H9 (cell line): ENCODE results near the gene ZFAND5. TPM values are rescaled to one million over a fixed set of nuclear protein-coding genes. Genes with fewer than 3 reads are reported as not detected.

ENCODE experiments used
- DNase-seq: peaks from one replicate; pipeline ENCODE4 v3.0.0-alpha.2; 2017
- H2AFZ ChIP-seq: one replicate; pipeline ENCODE4 v1.6.1; 2013; ENCODE audit warnings: mild to moderate bottlenecking, low read length, control low read depth, moderate library complexity
- H2AK5ac ChIP-seq: 2 replicates; pipeline ENCODE4 v1.6.1; 2013; ENCODE audit warnings: low read length, control low read depth, mixed read lengths; ENCODE audit not compliant: insufficient read length
- H2BK120ac ChIP-seq: one replicate; pipeline ENCODE4 v1.6.1; 2013; ENCODE audit warnings: low read depth, mild to moderate bottlenecking, low read length, control low read depth, inconsistent platforms; ENCODE audit not compliant: poor library complexity, severe bottlenecking
- H2BK12ac ChIP-seq: 2 replicates; pipeline ENCODE4 v1.6.1; 2013; ENCODE audit warnings: low read length, control low read depth, mixed read lengths, low read depth; ENCODE audit not compliant: insufficient read length
- H2BK15ac ChIP-seq: 2 replicates; pipeline ENCODE4 v1.6.1; 2013; ENCODE audit warnings: low read depth, low read length, control low read depth
- H2BK20ac ChIP-seq: one replicate; pipeline ENCODE4 v1.6.1; 2013; ENCODE audit warnings: low read depth, mild to moderate bottlenecking, low read length, control low read depth, inconsistent platforms; ENCODE audit not compliant: poor library complexity, severe bottlenecking
- H2BK5ac ChIP-seq: 2 replicates; pipeline ENCODE4 v1.6.1; 2013; ENCODE audit warnings: low read length, control low read depth, mixed read lengths; ENCODE audit not compliant: insufficient read length
- H3K14ac ChIP-seq: 2 replicates; pipeline ENCODE4 v1.6.1; 2013; ENCODE audit warnings: low read length, control low read depth; ENCODE audit not compliant: insufficient read depth
- H3K18ac ChIP-seq: 2 replicates; pipeline ENCODE4 v1.6.1; 2013; ENCODE audit warnings: low read depth, mild to moderate bottlenecking, mixed read lengths, low read length, control low read depth; ENCODE audit not compliant: insufficient read length
- H3K23ac ChIP-seq: 2 replicates; pipeline ENCODE4 v1.6.1; 2013; ENCODE audit warnings: low read length, control low read depth, mixed read lengths, low read depth; ENCODE audit not compliant: insufficient read length
- H3K23me2 ChIP-seq: 2 replicates; pipeline ENCODE4 v1.6.1; 2013; ENCODE audit warnings: low read depth, mild to moderate bottlenecking, mixed read lengths, low read length, control low read depth; ENCODE audit not compliant: insufficient read length, poor library complexity, severe bottlenecking
- H3K27ac ChIP-seq: 2 replicates; pipeline ENCODE4 v1.5.1; 2013; ENCODE audit warnings: low read length, control low read depth, mixed read lengths, low read depth; ENCODE audit not compliant: insufficient read length
- H3K27me3 ChIP-seq: 2 replicates; pipeline ENCODE4 v1.6.1; 2013; ENCODE audit warnings: low read length, control low read depth, inconsistent platforms; ENCODE audit not compliant: insufficient read depth
- H3K4ac ChIP-seq: 2 replicates; pipeline ENCODE4 v1.6.1; 2013; ENCODE audit warnings: low read depth, mild to moderate bottlenecking, control low read depth, inconsistent platforms, low read length, moderate library complexity
- H3K4me1 ChIP-seq: 2 replicates; pipeline ENCODE4 v1.6.1; 2013; ENCODE audit warnings: low read length, control low read depth, inconsistent platforms; ENCODE audit not compliant: insufficient read depth
- H3K4me2 ChIP-seq: 2 replicates; pipeline ENCODE4 v1.6.1; 2013; ENCODE audit warnings: low read length, control low read depth, mixed read lengths; ENCODE audit not compliant: insufficient read length, insufficient read depth
- H3K56ac ChIP-seq: 2 replicates; pipeline ENCODE4 v1.6.1; 2013; ENCODE audit warnings: low read depth, mild to moderate bottlenecking, mixed read lengths, low read length, control low read depth; ENCODE audit not compliant: insufficient read length
- H3K79me1 ChIP-seq: 2 replicates; pipeline ENCODE4 v1.6.1; 2013; ENCODE audit warnings: low read depth, mild to moderate bottlenecking, moderate library complexity, low read length, control low read depth, inconsistent platforms; ENCODE audit not compliant: insufficient read depth, poor library complexity, severe bottlenecking
- H3K79me2 ChIP-seq: 2 replicates; pipeline ENCODE4 v1.6.1; 2013; ENCODE audit warnings: low read length, control low read depth, inconsistent platforms; ENCODE audit not compliant: insufficient read depth
- H3K9ac ChIP-seq: 2 replicates; pipeline ENCODE4 v1.6.1; 2013; ENCODE audit warnings: low read length, control low read depth, mixed read lengths; ENCODE audit not compliant: insufficient read length; ENCODE audit errors: extremely low read depth
- H3K9me3 ChIP-seq: one replicate; pipeline ENCODE4 v1.6.1; 2013; ENCODE audit warnings: low read depth, low read length, inconsistent platforms; ENCODE audit not compliant: control insufficient read depth
- H3T11ph ChIP-seq: one replicate; pipeline ENCODE4 v1.6.1; 2013; ENCODE audit warnings: mild to moderate bottlenecking, low read length, control low read depth, inconsistent platforms
- H4K20me1 ChIP-seq: one replicate; pipeline ENCODE4 v1.6.1; 2013; ENCODE audit not compliant: control insufficient read depth, insufficient read length, insufficient read depth
- H4K5ac ChIP-seq: 2 replicates; pipeline ENCODE4 v1.6.1; 2013; ENCODE audit warnings: low read depth, mild to moderate bottlenecking, mixed read lengths, low read length, control low read depth; ENCODE audit not compliant: insufficient read length
- H4K8ac ChIP-seq: replicated peaks from 2 replicates; pipeline ENCODE4 v1.6.1; 2013; ENCODE audit warnings: low read length, control low read depth, mixed read lengths, low read depth; ENCODE audit not compliant: insufficient read length
- H4K91ac ChIP-seq: 2 replicates; pipeline ENCODE4 v1.6.1; 2013; ENCODE audit warnings: low read depth, mild to moderate bottlenecking, moderate library complexity, mixed read lengths, low read length, control low read depth; ENCODE audit not compliant: insufficient read length
- H3K27ac Mint-ChIP-seq, 3 experiments: 2 replicates in 2 of 3; 3 replicates in 1 of 3; pipeline ENCODE4 v1.8.0; 2020 to 2021; ENCODE audit warnings: mixed read lengths in 3 of 3, mild to moderate bottlenecking in 1 of 3, moderate library complexity in 1 of 3
- H3K27me3 Mint-ChIP-seq: 2 replicates; pipeline ENCODE4 v1.8.0; 2021; ENCODE audit warnings: low read depth, mild to moderate bottlenecking, moderate library complexity, mixed read lengths
- H3K36me3 Mint-ChIP-seq, 3 experiments: 2 replicates in 2 of 3; 3 replicates in 1 of 3; pipeline ENCODE4 v1.8.0; 2020 to 2021; ENCODE audit warnings: low read depth in 3 of 3, mixed read lengths in 3 of 3; ENCODE audit not compliant: insufficient read depth in 1 of 3
- H3K4me1 Mint-ChIP-seq, 2 experiments: 2 replicates each; pipeline ENCODE4 v1.8.0; 2020; ENCODE audit warnings: mixed read lengths in 2 of 2
- H3K4me3 Mint-ChIP-seq, 2 experiments: 2 replicates in 1 of 2; 3 replicates in 1 of 2; pipeline ENCODE4 v1.8.0; 2020 to 2021; ENCODE audit warnings: mild to moderate bottlenecking in 2 of 2, mixed read lengths in 2 of 2, moderate library complexity in 1 of 2
- H3K9me3 Mint-ChIP-seq, 2 experiments: 2 replicates in 1 of 2; 3 replicates in 1 of 2; pipeline ENCODE4 v1.8.0; 2020; ENCODE audit warnings: mild to moderate bottlenecking in 2 of 2, mixed read lengths in 2 of 2, moderate library complexity in 1 of 2
- WGBS: extraction: QIAGEN DNeasy Blood & Tissue Kit; methylation state at CpG from one replicate; pipeline ENCODE4 v1.1.7; 2013; ENCODE audit warnings: missing lambda C conversion rate, low lambda C conversion rate, mixed read lengths; ENCODE audit not compliant: insufficient read length; ENCODE audit errors: extremely low coverage; 5-methylcytosine and 5-hydroxymethylcytosine counted together
- total RNA-seq: library from RNA; stranded (reverse); gene quantifications from 2 replicates; pipeline ENCODE4 v1.2.1, GENCODE V29; 2021
- TF ChIP-seq, protein P1 (sequence below): fragments of 200-600 bp; sonication (generic); conservative IDR thresholded peaks from 3 replicates; pipeline ENCODE4 v1.8.0; 2021; ENCODE audit warnings: antibody characterized with exemption, mild to moderate bottlenecking

ZFAND5 gene
- total RNA-seq, 1 experiment from 2014 or later: 304 TPM

DNA sequence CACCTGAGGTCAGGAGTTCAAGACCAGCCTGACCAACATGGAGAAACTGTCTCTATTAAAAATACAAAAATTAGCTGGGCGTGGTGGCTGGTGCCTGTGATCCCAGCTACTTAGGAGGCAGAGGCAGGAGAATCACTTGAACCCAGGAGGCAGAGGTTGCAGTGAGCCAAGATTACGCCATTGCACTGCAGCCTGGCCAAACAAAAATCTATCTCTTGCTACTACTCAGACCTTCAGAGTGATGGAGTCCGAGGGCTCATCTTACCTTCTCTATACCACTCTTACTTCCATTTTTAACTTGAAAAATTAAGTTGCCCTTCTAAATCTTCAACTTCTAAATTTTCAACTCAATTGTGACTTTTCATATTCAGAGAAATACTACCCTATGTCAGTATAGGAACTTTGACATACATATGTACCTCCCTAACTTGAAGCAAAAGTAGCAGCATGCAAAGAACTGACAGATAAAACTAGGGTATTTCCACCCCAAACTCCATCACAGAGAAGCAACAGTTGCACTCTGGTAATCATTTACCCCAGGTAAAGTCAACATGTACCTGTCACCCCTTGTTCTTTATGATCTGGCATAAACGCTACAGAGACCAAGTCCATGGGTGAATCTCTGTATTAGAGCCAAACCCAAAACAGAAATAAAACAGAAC, 11.4 kb downstream of the ZFAND5 start:
- Histone ChIP-seq H3K27ac (no peak overlapping the region), H3K9ac (no peak overlapping the region), H3K23me2 (no peaks in the 10 kb centered on the region), H4K5ac (no peak overlapping the region), H3K4me2 (no peak overlapping the region), H3T11ph (no peak overlapping the region), H2BK20ac (no peak overlapping the region), H3K14ac (no peak overlapping the region), H2BK15ac (no peak overlapping the region), H3K18ac (no peak overlapping the region), H2BK5ac (no peak overlapping the region), H3K79me2 (peaks cover 10% of the 10 kb centered on the region; the same call in 1 of the 2 replicates), H3K9me3 (no peaks in the 10 kb centered on the region), H2BK120ac (no peak overlapping the region), H3K79me1 (no peaks in the 10 kb centered on the region), H3K4me1 (no peaks in the 10 kb centered on the region), H3K56ac (no peak overlapping the region), H2AFZ (no peak overlapping the region), H3K4ac (no peak overlapping the region), H3K27me3 (no peaks in the 10 kb centered on the region), H3K23ac (no peak overlapping the region), H4K20me1 (no peaks in the 10 kb centered on the region), H2BK12ac (no peak overlapping the region), H4K91ac (no peak overlapping the region), H4K8ac (no peak overlapping the region), H2AK5ac (no peak overlapping the region)
- no CpG with 5 or more reads among the region's 4 CpGs for WGBS
- peak overlapping the region in 2 of 3 experiments; percentile 83 to 93; a peak in 2 of 7 replicates for H3K27ac Mint-ChIP-seq
- TF ChIP-seq, protein P1, sequence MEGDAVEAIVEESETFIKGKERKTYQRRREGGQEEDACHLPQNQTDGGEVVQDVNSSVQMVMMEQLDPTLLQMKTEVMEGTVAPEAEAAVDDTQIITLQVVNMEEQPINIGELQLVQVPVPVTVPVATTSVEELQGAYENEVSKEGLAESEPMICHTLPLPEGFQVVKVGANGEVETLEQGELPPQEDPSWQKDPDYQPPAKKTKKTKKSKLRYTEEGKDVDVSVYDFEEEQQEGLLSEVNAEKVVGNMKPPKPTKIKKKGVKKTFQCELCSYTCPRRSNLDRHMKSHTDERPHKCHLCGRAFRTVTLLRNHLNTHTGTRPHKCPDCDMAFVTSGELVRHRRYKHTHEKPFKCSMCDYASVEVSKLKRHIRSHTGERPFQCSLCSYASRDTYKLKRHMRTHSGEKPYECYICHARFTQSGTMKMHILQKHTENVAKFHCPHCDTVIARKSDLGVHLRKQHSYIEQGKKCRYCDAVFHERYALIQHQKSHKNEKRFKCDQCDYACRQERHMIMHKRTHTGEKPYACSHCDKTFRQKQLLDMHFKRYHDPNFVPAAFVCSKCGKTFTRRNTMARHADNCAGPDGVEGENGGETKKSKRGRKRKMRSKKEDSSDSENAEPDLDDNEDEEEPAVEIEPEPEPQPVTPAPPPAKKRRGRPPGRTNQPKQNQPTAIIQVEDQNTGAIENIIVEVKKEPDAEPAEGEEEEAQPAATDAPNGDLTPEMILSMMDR: no peak
- DNase-seq: no peak
- no peak overlapping the region for H3K4me3 Mint-ChIP-seq
- no peaks in the 10 kb centered on the region for H3K9me3 Mint-ChIP-seq
- no peaks in the 10 kb centered on the region for H3K27me3 Mint-ChIP-seq
- peaks cover 12 to 22% of the 10 kb centered on the region in 2 experiments; a peak in 3 of 4 replicates for H3K4me1 Mint-ChIP-seq
- peaks cover 36 to 50% (median 49%) of the 10 kb centered on the region in 3 experiments for H3K36me3 Mint-ChIP-seq
